ENCODE results near the gene RBM12.

RBM12 gene

DNA sequence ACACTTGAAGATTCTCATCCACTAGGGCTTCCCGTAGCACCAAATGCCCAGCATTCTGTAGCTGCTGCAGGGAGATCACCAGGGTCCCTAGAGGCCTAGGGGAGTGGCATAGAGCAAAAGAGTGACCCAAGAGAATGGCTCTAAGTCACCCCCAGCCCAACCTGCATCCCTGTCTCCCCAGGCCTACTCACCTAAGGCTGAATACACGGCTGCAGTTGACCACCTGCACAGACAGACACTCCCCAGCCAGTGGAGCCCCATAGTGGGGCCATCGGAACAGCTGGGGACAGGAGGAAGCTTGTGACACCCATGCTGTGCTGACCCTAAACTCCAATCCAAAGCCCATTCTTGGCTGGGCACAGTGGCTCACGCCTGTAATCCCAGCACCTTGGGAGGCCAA is 58.6 kb downstream of the RBM12 start:
- Histone ChIP-seq H3K4me3 (ENCODE audit: extremely low read depth, insufficient read depth, low read length, poor library complexity, severe bottlenecking) (no peak overlapping the region), H3K9me3 (ENCODE audit: control insufficient read depth, low read length) (no peaks in the 10 kb centered on the region), H3K36me3 (ENCODE audit: control insufficient read depth, insufficient read depth, low read length) (no peaks in the 10 kb centered on the region), H3K27ac (ENCODE audit: low read depth, low read length, severe bottlenecking) (no peak overlapping the region), H3K4me1 (ENCODE audit: control insufficient read depth, insufficient read depth, low read length, poor library complexity, severe bottlenecking) (no peaks in the 10 kb centered on the region)
- WGBS, 2 experiments (ENCODE audit: insufficient coverage in 2 of 2): 77 to 89% methylated on average over 3 of the region's 4 CpGs

DNA sequence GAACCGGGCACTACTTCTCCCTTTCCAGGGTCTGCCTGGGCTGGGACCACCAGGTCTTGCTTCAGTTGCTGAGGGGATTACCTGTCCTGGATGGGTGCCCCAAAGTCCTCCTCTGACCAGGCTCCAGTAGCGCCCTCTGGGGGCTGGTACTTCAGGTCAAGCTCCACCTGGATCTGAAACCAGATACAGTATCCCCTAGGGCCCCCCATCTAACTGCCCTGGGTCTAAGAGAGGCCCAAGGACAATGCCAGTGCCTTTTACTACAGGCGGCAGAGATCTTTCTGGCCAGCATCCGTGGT is 60.3 kb downstream of the RBM12 start:
- WGBS, 2 experiments (ENCODE audit: insufficient coverage in 2 of 2): 56 to 65% methylated on average over 3 of the region's 4 CpGs
- no peaks in the 10 kb centered on the region for H3K4me1 ChIP-seq (ENCODE audit: control insufficient read depth, insufficient read depth, low read length, poor library complexity, severe bottlenecking)
- no peak overlapping the region for H3K27ac ChIP-seq (ENCODE audit: low read depth, low read length, severe bottlenecking)
- H3K4me3 ChIP-seq (ENCODE audit: extremely low read depth, insufficient read depth, low read length, poor library complexity, severe bottlenecking): no peak overlapping the region
- no peaks in the 10 kb centered on the region for H3K36me3 ChIP-seq (ENCODE audit: control insufficient read depth, insufficient read depth, low read length)
- H3K9me3 ChIP-seq (ENCODE audit: control insufficient read depth, low read length): no peaks in the 10 kb centered on the region

DNA sequence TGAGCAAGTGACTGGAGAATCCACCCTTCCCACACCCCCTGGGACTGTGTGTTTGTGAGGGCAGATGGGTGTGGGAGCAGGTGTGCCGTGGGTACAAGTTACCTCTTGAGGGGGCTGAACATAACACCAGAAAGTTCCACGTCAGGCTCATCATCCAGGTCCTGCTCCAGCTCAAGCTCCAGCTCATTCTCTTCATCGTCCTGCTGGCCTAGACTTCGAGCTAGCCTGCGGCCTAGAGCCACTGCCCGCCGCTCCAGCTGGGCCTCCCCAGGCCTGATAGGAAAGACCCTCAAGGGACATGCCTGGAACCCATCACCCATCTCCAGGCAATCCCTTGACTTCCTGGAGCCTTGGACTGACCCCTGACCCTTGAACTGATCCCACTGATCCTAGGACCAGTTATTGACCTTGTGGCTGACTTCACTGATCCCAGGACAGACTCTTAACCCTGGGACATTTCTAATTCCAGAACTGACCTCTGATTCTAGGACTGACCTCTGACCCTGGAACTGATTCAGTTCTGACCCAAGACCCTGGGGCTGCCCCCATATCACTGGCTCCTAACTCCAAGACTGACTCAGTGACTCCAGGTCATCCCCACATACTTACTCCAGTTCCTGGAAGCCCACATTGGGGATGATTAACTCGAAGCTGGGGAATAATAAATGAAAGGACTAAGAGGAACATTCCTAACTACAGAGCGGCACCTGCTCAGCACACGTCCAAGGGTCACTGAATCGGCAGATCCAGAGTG is 60.8 kb downstream of the RBM12 start:
- Histone ChIP-seq H3K36me3 (ENCODE audit: control insufficient read depth, insufficient read depth, low read length) (no peaks in the 10 kb centered on the region), H3K4me3 (ENCODE audit: extremely low read depth, insufficient read depth, low read length, poor library complexity, severe bottlenecking) (no peak overlapping the region)

DNA sequence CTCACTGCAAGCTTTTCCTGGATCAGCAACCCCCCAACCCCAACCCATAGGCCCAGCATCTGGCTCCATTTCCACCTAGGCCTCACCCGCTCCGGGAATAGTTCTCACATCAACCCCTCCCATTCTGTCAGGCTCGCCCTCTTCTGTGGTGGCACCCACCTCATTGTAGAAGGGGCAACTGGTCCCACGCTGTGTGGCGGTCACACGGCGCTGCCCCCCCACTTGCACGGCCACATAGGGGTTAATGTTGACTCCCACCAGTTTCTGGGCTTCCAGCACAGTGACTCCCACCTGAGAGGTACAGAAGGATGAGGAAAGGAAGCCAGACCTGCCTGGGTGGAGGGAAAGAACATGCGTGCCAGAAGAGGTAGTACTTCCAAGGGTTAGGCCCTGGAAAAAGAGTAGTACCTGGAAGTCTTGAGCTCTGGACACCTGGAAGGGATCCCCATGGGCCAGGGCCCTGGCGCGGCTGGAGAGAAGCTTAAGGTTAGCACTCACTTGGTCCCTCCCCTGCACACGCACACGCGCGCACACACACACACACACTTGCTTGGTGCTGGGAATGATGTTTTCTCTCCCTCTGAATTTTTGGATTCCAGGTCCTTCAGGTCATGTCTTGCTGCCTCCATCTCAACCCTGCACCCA is 61.7 kb downstream of the RBM12 start:
- H3K9me3 ChIP-seq (ENCODE audit: control insufficient read depth, low read length): no peaks in the 10 kb centered on the region
- no peak overlapping the region for H3K4me3 ChIP-seq (ENCODE audit: extremely low read depth, insufficient read depth, low read length, poor library complexity, severe bottlenecking)
- no peaks in the 10 kb centered on the region for H3K4me1 ChIP-seq (ENCODE audit: control insufficient read depth, insufficient read depth, low read length, poor library complexity, severe bottlenecking)
- H3K27ac ChIP-seq (ENCODE audit: low read depth, low read length, severe bottlenecking): no peak overlapping the region
- H3K36me3 ChIP-seq (ENCODE audit: control insufficient read depth, insufficient read depth, low read length): no peaks in the 10 kb centered on the region
- WGBS, 2 experiments (ENCODE audit: insufficient coverage in 2 of 2): 91 to 99% methylated on average over 13 to 15 of the region's 15 CpGs

More for the DNA sequence above, 60.8 kb downstream of the RBM12 start:
- H3K27ac ChIP-seq (ENCODE audit: low read depth, low read length, severe bottlenecking): no peak overlapping the region
- H3K4me1 ChIP-seq (ENCODE audit: control insufficient read depth, insufficient read depth, low read length, poor library complexity, severe bottlenecking): no peaks in the 10 kb centered on the region
- H3K9me3 ChIP-seq (ENCODE audit: control insufficient read depth, low read length): no peaks in the 10 kb centered on the region
- WGBS, 2 experiments (ENCODE audit: insufficient coverage in 2 of 2): 88 to 90% methylated on average over 9 of the region's 11 CpGs

DNA sequence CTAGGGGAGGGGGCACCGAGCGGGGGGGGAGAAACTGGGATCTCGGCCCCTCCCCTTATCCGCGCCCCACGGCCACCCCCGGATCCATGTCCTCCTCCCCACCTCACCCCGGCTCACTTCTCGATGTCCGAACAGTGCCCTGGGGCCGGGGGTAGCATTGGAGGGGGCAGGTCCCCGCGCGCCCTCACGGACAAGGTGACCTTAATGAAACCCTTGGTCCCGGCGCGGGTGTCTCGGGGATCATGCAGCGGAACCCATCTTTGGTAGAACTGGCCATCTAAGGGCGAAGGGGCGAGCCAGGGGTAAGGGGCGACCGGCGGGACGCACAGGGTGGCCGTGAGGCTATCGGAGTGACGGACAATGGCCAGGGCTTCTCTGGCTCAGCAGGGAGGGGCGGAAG is 62.7 kb downstream of the RBM12 start:
- Histone ChIP-seq H3K9me3 (ENCODE audit: control insufficient read depth, low read length) (no peaks in the 10 kb centered on the region), H3K4me3 (ENCODE audit: extremely low read depth, insufficient read depth, low read length, poor library complexity, severe bottlenecking) (peak overlapping the region; percentile 39), H3K36me3 (ENCODE audit: control insufficient read depth, insufficient read depth, low read length) (no peaks in the 10 kb centered on the region), H3K4me1 (ENCODE audit: control insufficient read depth, insufficient read depth, low read length, poor library complexity, severe bottlenecking) (no peaks in the 10 kb centered on the region), H3K27ac (ENCODE audit: low read depth, low read length, severe bottlenecking) (no peak overlapping the region)
- WGBS, 2 experiments (ENCODE audit: insufficient coverage in 2 of 2): 73 to 93% methylated on average over 20 to 23 of the region's 30 CpGs

DNA sequence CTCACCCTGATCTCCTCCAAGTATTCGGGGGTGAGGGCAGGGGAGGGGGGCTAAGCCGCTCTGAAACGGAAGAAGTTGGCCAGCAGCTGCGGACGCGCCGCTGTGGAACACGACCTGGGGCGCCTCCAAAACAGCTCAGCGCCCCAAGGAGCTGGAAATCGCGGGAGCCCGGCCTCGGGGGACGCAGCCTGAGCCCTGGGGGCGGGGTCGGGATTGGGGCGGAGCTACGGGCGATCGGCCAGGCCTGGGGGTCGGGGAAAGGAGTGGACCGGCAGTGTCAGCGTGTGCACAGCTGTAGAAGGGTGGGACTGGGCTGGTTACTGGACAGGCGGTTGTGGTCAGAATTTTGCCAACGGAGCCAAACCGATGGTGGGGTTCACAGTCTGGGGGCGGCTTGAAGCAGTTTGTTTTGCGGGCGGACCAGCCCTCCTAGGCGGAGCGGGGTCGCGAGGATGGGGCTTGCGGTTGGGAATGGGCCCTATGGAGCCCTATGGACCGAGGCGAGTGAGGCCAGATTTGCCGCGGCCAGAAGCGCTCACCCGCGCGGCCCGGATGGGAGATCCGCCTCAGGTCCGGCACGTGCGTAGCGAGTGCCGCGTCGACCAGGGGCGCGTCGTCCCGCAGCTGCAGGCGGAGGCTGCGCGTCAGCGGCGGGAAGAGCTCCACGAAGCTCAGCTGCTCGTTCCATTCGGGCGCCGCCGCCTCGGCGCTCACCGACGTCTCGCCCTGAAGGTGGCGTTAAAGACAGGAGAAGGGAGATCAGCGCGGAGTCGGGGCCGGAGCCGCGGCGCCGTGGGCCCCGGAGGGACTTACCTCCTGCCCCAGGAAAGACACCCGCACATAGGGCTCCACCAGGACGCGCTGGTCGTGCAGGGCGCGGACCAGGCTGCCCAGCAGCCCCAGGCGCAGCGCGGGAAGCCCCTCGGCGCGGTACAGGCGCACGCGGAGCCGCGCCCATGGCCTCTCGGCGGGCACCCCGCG is 63.4 kb downstream of the RBM12 start:
- no peaks in the 10 kb centered on the region for H3K36me3 ChIP-seq (ENCODE audit: control insufficient read depth, insufficient read depth, low read length)
- WGBS, 2 experiments (ENCODE audit: insufficient coverage in 2 of 2): 1 to 3% methylated on average over 74 to 86 of the region's 103 CpGs
- H3K4me3 ChIP-seq (ENCODE audit: extremely low read depth, insufficient read depth, low read length, poor library complexity, severe bottlenecking): peak overlapping the region; percentile 39
- no peaks in the 10 kb centered on the region for H3K9me3 ChIP-seq (ENCODE audit: control insufficient read depth, low read length)
- no peaks in the 10 kb centered on the region for H3K4me1 ChIP-seq (ENCODE audit: control insufficient read depth, insufficient read depth, low read length, poor library complexity, severe bottlenecking)
- H3K27ac ChIP-seq (ENCODE audit: low read depth, low read length, severe bottlenecking): no peak overlapping the region

DNA sequence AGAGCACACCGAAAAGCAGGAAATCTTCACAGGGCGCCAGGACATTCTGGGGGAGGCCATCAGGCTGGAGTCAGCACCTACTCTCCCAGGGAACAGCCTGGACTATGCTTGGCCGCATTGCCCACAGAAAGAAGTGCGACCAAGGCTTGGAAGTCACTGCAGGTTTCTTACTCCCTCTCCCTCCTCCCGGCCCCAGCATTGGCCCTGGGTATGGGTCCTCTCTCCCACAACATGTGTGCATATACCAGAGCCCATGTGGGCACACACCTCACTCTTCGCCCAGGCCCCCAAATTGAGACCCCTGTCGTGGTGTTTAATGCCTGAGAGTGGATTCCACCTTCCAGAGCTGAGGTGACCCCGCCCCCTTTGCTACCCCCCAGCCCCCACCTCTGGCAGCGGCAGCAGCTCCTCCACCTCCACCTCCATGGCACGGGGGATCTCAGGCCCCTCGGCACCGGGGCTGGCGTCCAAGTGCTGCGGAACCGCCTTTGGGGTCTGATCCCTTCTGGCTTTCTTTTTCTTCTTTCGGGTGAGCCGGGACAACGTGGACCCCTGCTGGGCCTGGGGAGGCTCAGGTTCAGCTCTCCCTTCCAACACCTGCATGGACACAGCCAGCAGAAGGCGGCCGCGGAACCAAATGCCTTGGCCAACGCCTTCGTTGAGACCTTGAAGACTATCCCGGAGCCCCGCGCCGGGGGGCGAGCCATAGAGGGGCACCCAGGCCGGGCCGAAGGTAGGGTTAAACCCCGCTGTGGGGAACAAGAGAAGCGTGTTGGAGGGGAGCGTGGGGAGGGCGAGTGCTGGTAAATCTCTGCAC is 64.3 kb downstream of the RBM12 start:
- WGBS, 2 experiments (ENCODE audit: insufficient coverage in 2 of 2): 47 to 48% methylated on average over 21 to 24 of the region's 34 CpGs
- Histone ChIP-seq H3K4me1 (ENCODE audit: control insufficient read depth, insufficient read depth, low read length, poor library complexity, severe bottlenecking) (no peaks in the 10 kb centered on the region), H3K9me3 (ENCODE audit: control insufficient read depth, low read length) (no peaks in the 10 kb centered on the region), H3K4me3 (ENCODE audit: extremely low read depth, insufficient read depth, low read length, poor library complexity, severe bottlenecking) (peak overlapping the region; percentile 39), H3K36me3 (ENCODE audit: control insufficient read depth, insufficient read depth, low read length) (no peaks in the 10 kb centered on the region), H3K27ac (ENCODE audit: low read depth, low read length, severe bottlenecking) (no peak overlapping the region)

DNA sequence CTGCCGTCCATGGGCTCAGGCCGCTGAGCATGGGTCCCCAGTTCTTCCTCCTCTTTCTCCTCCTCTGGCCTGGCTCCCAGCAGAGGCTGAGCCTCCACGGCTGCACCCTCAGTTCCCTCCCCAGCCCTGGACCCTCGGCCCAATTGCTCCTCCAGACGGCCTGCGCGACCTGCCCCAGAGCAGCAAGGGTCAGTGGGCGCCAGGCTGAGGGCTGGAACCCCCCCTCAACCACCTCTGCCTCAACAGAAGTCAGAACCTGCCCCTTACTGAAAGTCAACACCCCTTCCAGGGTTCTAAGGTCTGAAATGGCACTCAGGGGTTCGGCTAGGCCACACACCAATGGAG is 65.0 kb downstream of the RBM12 start:
- H3K27ac ChIP-seq (ENCODE audit: low read depth, low read length, severe bottlenecking): no peak overlapping the region
- no peaks in the 10 kb centered on the region for H3K4me1 ChIP-seq (ENCODE audit: control insufficient read depth, insufficient read depth, low read length, poor library complexity, severe bottlenecking)
- H3K9me3 ChIP-seq (ENCODE audit: control insufficient read depth, low read length): no peaks in the 10 kb centered on the region
- 86 to 97% methylated on average over 2 to 8 of the region's 9 CpGs for WGBS, 2 experiments (ENCODE audit: insufficient coverage in 2 of 2)
- H3K36me3 ChIP-seq (ENCODE audit: control insufficient read depth, insufficient read depth, low read length): no peaks in the 10 kb centered on the region
- H3K4me3 ChIP-seq (ENCODE audit: extremely low read depth, insufficient read depth, low read length, poor library complexity, severe bottlenecking): no peak overlapping the region

All from mesodermal cell (in vitro differentiated cells).